T-cell (primary cell): Measurements from ENCODE around the gene EIF4G3. TPM values are rescaled to one million over a fixed set of nuclear protein-coding genes. Genes with fewer than 3 reads are reported as not detected.
"Not testable (repeated sequence)": the region's sequence is repeated elsewhere in the genome, so short reads cannot be mapped to it uniquely, and the experiment has no call there.

ENCODE experiments used
- ATAC-seq, 4 experiments: fragments of 200-7000 bp in 3 of 4; fragments of 150-1000 bp in 1 of 4; cut with Tn5 transposase; replicated peaks in 1 of 4; 1 replicate in 3 of 4; 2 replicates in 1 of 4; pipeline ENCODE4 v1.10.0; 2021; ENCODE audit warnings: moderate library complexity in 3 of 4, mild to moderate bottlenecking in 2 of 4, moderate number of reproducible peaks in 1 of 4
- CTCF ChIA-PET, 2 donors: fragments of 300-600 bp; sonication (Branson Sonifier 250); formaldehyde crosslinking; loops; one replicate each; lab custom pipeline; 2022; ENCODE audit warnings: antibody characterized with exemption in 2 of 2; lab: Charles Lee
- POLR2A ChIA-PET, 2 donors: fragments of 300-600 bp; sonication (Branson Sonifier 250); formaldehyde crosslinking; loops; one replicate each; lab custom pipeline; 2022; ENCODE audit warnings: antibody characterized with exemption in 2 of 2; lab: Charles Lee
- DNase-seq, 35 experiments: peaks; one replicate each; pipeline versions ENCODE4 v3.0.0 to v3.0.0-alpha.2; 2013 to 2023
- H3K27ac ChIP-seq: one replicate; pipeline ENCODE4 v1.5.1; 2013; ENCODE audit warnings: low read length
- H3K27me3 ChIP-seq, 2 experiments: replicated peaks in 1 of 2; 1 replicate in 1 of 2; 2 replicates in 1 of 2; pipeline versions ENCODE4 v1.6.1 to v1.7.0; 2013; ENCODE audit warnings: low read length in 1 of 2, mixed read lengths in 1 of 2; ENCODE audit not compliant: control insufficient read depth in 2 of 2, insufficient read depth in 2 of 2; ENCODE audit errors: extremely low read depth in 1 of 2
- H3K36me3 ChIP-seq, 2 donors: 1 replicate in 1 of 2; 2 replicates in 1 of 2; pipeline versions ENCODE4 v1.6.1 to v1.7.0; 2013; ENCODE audit warnings: low read length in 1 of 2; ENCODE audit not compliant: control insufficient read depth in 2 of 2, insufficient read depth in 1 of 2; ENCODE audit errors: extremely low read depth in 1 of 2
- H3K4me1 ChIP-seq, 2 experiments: 1 replicate in 1 of 2; 2 replicates in 1 of 2; pipeline versions ENCODE4 v1.6.1 to v1.7.0; 2013; ENCODE audit warnings: low read length in 2 of 2, mixed read lengths in 1 of 2; ENCODE audit not compliant: insufficient read depth in 2 of 2, control insufficient read depth in 1 of 2; ENCODE audit errors: extremely low read depth in 1 of 2
- H3K4me3 ChIP-seq, 2 donors: 1 replicate in 1 of 2; 2 replicates in 1 of 2; pipeline versions ENCODE4 v1.5.1 to v1.7.0; 2013; ENCODE audit warnings: mild to moderate bottlenecking in 2 of 2, low read length in 1 of 2, moderate library complexity in 1 of 2; ENCODE audit not compliant: control insufficient read depth in 1 of 2; ENCODE audit errors: extremely low read depth in 1 of 2
- H3K9me3 ChIP-seq: 2 replicates; pipeline ENCODE4 v1.7.0; 2013
- H3K27ac Mint-ChIP-seq, 2 donors: one replicate each; pipeline ENCODE4 v1.8.0; 2020 to 2021; ENCODE audit warnings: mild to moderate bottlenecking in 2 of 2, mixed read lengths in 2 of 2
- H3K27me3 Mint-ChIP-seq, 2 donors: one replicate each; pipeline ENCODE4 v1.8.0; 2021 to 2022; ENCODE audit warnings: mixed read lengths in 2 of 2
- H3K36me3 Mint-ChIP-seq: one replicate; pipeline ENCODE4 v1.8.0; 2021; ENCODE audit warnings: mixed read lengths
- H3K4me1 Mint-ChIP-seq, 3 donors: one replicate each; pipeline ENCODE4 v1.8.0; 2020 to 2022; ENCODE audit warnings: mixed read lengths in 3 of 3, mild to moderate bottlenecking in 1 of 3
- H3K4me3 Mint-ChIP-seq, 3 donors: one replicate each; pipeline ENCODE4 v1.8.0; 2020 to 2022; ENCODE audit warnings: mild to moderate bottlenecking in 3 of 3, mixed read lengths in 3 of 3, moderate library complexity in 3 of 3
- H3K9me3 Mint-ChIP-seq, 3 donors: one replicate each; pipeline ENCODE4 v1.8.0; 2020 to 2022; ENCODE audit warnings: mixed read lengths in 3 of 3
- WGBS: methylation state at CpG from one replicate; pipeline ENCODE4 v1.1.5; 2013; ENCODE audit warnings: missing lambda C conversion rate; ENCODE audit not compliant: insufficient coverage; 5-methylcytosine and 5-hydroxymethylcytosine counted together
- total RNA-seq, 35 experiments: library from RNA in 6 of 35; stranded (reverse) in 6 of 35; fragments of 120-200 nt in 1 of 35; gene quantifications; one replicate each; pipeline versions ENCODE4 v1.2.1 to v1.2.4 and lab custom pipeline; 2013 to 2026

Gene EIF4G3
- total RNA-seq, 5 donors from 2014 or later (not counting 1 experiment from before 2014, with no cell fraction given), result 16.8 to 34.1 (median 20.8) TPM

DNA sequence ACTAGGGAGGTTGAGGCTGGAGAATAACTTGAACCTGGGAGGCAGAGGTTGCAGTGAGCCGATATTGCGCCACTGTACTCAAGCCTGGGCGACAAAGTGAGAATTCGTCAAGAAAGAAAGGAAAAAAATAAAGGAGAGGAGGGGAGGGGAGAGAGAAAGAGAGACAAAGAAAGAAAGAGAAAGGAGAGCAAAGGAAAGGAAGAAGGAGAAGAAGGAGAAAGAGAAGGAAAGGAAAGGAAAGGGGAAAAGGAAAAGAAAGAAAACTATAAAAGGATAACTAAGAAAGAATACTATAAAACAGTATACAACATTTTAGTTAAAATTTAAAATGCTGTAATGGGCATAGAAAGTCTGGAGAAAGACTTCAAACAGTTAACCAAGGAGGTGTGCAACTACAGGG lies 33.6 kb downstream of the EIF4G3 start:
- no peak overlapping the region for H3K27ac Mint-ChIP-seq
- H3K36me3 Mint-ChIP-seq, result peaks cover 7% of the 10 kb centered on the region
- peaks cover 0 to 4% (median under 1%) of the 10 kb centered on the region in 3 donors for H3K4me1 Mint-ChIP-seq
- H3K9me3 ChIP-seq, result no peaks in the 10 kb centered on the region
- ATAC-seq (no peak), DNase-seq (no peak)
- H3K27me3 Mint-ChIP-seq, result no peaks in the 10 kb centered on the region
- POLR2A ChIA-PET, result interaction anchor here in 1 of 2 donors (0.8 kb wide), 1 partner anchor 53 kb away, joined by 9 read pairs; no protein-coding TSS in a partner anchor
- H3K27ac ChIP-seq, result no peak overlapping the region
- WGBS, result 97% methylated on average over 3 of the region's 4 CpGs
- H3K4me1 ChIP-seq, result no peaks in the 10 kb centered on the region
- no peaks in the 10 kb centered on the region for H3K9me3 Mint-ChIP-seq
- no peak overlapping the region for H3K4me3 Mint-ChIP-seq
- H3K27me3 ChIP-seq, result no peaks in the 10 kb centered on the region
- H3K36me3 ChIP-seq, result peaks cover 3 to 8% of the 10 kb centered on the region in 2 donors
- no peak overlapping the region for H3K4me3 ChIP-seq
- CTCF ChIA-PET, result interaction anchor here in 1 of 2 donors (0.6 kb wide), 1 partner anchor 1491 kb away, joined by 3 read pairs; no protein-coding TSS in a partner anchor

DNA sequence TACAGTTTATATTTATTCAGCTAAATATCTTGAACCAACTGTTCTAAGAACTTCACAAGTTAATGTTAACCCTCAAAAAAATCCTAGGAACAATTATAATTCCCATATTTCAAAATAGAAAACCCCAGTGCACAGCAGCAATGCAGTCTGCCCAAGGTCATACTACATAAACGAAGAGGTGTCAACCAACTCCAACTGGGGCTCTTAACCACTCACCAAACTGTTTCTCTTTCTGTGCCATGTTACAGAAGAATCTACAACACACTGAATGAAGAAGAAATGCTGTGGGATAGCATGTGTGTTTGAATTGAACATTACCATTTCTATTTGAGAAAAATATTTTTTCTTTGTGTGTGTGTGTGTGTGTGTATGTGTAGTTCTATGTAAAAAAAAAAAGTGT lies 35.7 kb downstream of the EIF4G3 start:
- H3K4me3 Mint-ChIP-seq, result no peak overlapping the region
- Histone ChIP-seq H3K9me3 (no peaks in the 10 kb centered on the region), H3K4me1 (no peaks in the 10 kb centered on the region), H3K27ac (no peak overlapping the region), H3K36me3 (peaks cover 0 to 4% of the 10 kb centered on the region in 2 donors), H3K27me3 (no peaks in the 10 kb centered on the region), H3K4me3 (no peak overlapping the region)
- ChIA-PET CTCF (no interaction called here), POLR2A (no interaction called here)
- DNase-seq (no peak), ATAC-seq (no peak)
- no peak overlapping the region for H3K27ac Mint-ChIP-seq
- H3K9me3 Mint-ChIP-seq, result no peaks in the 10 kb centered on the region
- peaks cover 11% of the 10 kb centered on the region for H3K36me3 Mint-ChIP-seq
- no peaks in the 10 kb centered on the region for H3K27me3 Mint-ChIP-seq
- peaks cover 0 to 7% (median 2%) of the 10 kb centered on the region in 3 donors for H3K4me1 Mint-ChIP-seq
- no CpG with 5 or more reads among the region's 1 CpG for WGBS

DNA sequence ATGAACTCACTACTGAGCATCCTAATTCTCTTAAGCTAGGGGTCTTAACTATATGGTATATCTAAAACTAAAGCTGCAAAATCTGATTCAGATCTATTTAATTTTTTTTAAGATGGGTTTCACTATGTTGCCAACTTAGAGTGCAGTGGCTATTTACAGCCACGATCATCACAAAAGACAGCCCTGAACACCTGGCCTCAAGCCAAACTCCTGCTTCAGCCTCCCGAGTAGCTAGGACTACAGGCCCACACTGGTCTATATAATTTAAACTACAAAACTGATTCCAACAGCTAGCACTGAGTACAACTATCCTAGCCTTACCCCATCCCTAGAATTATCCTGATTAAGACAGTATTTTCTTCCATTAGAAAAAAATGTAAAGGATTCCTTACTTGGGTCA lies 37.1 kb downstream of the EIF4G3 start:
- no peak overlapping the region for H3K4me3 Mint-ChIP-seq
- WGBS, result 100% methylated on average over 1 of the region's 2 CpGs
- peaks cover 0 to 4% of the 10 kb centered on the region in 2 donors for H3K36me3 ChIP-seq
- no peaks in the 10 kb centered on the region for H3K27me3 Mint-ChIP-seq
- H3K4me3 ChIP-seq, result no peak overlapping the region
- no peak for DNase-seq
- H3K36me3 Mint-ChIP-seq, result peaks cover 15% of the 10 kb centered on the region
- H3K27ac Mint-ChIP-seq, result no peak overlapping the region
- CTCF ChIA-PET, result no interaction called here
- H3K27me3 ChIP-seq, result no peaks in the 10 kb centered on the region
- H3K9me3 ChIP-seq, result no peaks in the 10 kb centered on the region
- peaks cover 0 to 7% (median 2%) of the 10 kb centered on the region in 3 donors for H3K4me1 Mint-ChIP-seq
- ATAC-seq, result no peak
- H3K9me3 Mint-ChIP-seq, result no peaks in the 10 kb centered on the region
- no peaks in the 10 kb centered on the region for H3K4me1 ChIP-seq
- no peak overlapping the region for H3K27ac ChIP-seq
- POLR2A ChIA-PET, result no interaction called here

DNA sequence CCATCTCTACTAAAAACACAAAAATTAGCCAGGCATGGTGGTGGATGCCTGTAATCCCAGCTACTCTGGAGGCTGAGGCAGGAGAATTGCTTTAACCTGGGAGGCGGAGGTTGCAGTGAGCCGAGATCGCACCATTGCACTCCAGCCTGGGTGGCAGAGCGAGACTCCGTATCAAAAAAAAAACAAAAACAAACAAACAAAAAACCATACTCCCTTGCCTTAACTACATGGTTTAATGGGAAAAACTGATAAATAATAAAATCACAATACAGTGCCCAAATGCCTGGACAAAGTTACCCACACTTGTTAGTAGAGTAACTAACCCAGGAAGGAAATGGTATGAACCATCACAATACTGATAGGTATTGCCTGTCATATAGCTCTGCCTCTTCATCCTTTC lies 40.4 kb downstream of the EIF4G3 start:
- H3K27ac ChIP-seq, H3K9me3 ChIP-seq, H3K27me3 ChIP-seq, H3K4me3 ChIP-seq, H3K27ac Mint-ChIP-seq, DNase-seq, H3K36me3 ChIP-seq, H3K4me1 Mint-ChIP-seq, H3K4me1 ChIP-seq, H3K4me3 Mint-ChIP-seq, POLR2A ChIA-PET, ATAC-seq, H3K9me3 Mint-ChIP-seq, H3K27me3 Mint-ChIP-seq, CTCF ChIA-PET: not testable (repeated sequence)
- no CpG with 5 or more reads among the region's 5 CpGs for WGBS
- H3K36me3 Mint-ChIP-seq, result peaks cover 17% of the 10 kb centered on the region

DNA sequence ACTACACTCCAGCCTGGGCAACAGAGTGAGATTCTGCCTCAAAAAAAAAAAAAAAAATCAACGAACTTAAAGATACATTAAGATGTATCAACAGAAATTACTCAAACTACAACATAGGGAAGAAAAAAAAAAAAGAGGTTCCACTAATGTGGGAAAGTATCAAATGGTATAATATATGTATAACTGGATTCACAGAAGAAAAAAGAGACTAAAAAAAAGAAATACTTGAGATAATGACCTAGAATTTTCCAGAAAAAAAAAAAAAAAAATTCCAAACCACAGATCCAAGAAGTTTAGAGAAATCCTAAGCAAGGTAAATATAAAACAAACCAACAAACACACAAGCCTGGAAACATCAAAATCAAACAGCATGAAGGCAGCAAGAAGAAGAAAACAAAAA lies 45.5 kb downstream of the EIF4G3 start:
- H3K36me3 ChIP-seq, result peaks cover 0 to 3% of the 10 kb centered on the region in 2 donors
- H3K9me3 ChIP-seq, result no peaks in the 10 kb centered on the region
- H3K4me3 Mint-ChIP-seq, result no peak overlapping the region
- ChIA-PET CTCF (no interaction called here), POLR2A (no interaction called here)
- H3K27me3 ChIP-seq, result no peaks in the 10 kb centered on the region
- peaks cover 25% of the 10 kb centered on the region for H3K36me3 Mint-ChIP-seq
- no peaks in the 10 kb centered on the region for H3K27me3 Mint-ChIP-seq
- no peaks in the 10 kb centered on the region for H3K9me3 Mint-ChIP-seq
- DNase-seq, result no peak
- ATAC-seq, result no peak
- H3K27ac Mint-ChIP-seq, result no peak overlapping the region
- no peak overlapping the region for H3K27ac ChIP-seq
- no peak overlapping the region for H3K4me3 ChIP-seq
- H3K4me1 ChIP-seq, result no peaks in the 10 kb centered on the region
- no CpG with 5 or more reads among the region's 1 CpG for WGBS
- H3K4me1 Mint-ChIP-seq, result no peaks in the 10 kb centered on the region

DNA sequence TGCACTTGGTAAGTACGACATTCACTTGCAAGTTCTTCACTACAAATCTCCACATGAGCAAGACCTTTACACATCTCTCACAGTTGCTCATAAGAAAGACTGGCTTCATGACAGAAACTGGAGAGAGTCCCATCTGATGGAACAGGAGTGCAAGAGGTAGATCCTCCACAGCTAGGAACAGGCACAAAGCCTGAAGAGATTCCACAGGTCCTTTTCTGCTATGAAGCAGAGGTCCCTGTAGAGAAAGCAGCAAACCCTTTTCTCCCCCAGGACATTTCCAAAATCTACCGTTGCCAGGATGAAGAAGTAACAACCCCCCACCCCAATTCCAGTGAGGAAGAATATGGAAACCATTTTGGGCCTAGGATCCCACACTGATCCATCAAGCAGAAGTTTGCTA lies 47.3 kb downstream of the EIF4G3 start:
- POLR2A ChIA-PET, result no interaction called here
- Mint-ChIP-seq H3K9me3 (no peaks in the 10 kb centered on the region), H3K27me3 (no peaks in the 10 kb centered on the region), H3K36me3 (peaks cover 21% of the 10 kb centered on the region), H3K4me3 (no peak overlapping the region), H3K4me1 (no peaks in the 10 kb centered on the region), H3K27ac (no peak overlapping the region)
- Histone ChIP-seq H3K36me3 (peaks cover under 1 to 3% of the 10 kb centered on the region in 2 donors), H3K27ac (no peak overlapping the region), H3K9me3 (no peaks in the 10 kb centered on the region), H3K4me1 (no peaks in the 10 kb centered on the region), H3K27me3 (no peaks in the 10 kb centered on the region), H3K4me3 (no peak overlapping the region)
- CTCF ChIA-PET, result no interaction called here
- no CpG with 5 or more reads among the region's 2 CpGs for WGBS
- ATAC-seq (no peak), DNase-seq (no peak)

DNA sequence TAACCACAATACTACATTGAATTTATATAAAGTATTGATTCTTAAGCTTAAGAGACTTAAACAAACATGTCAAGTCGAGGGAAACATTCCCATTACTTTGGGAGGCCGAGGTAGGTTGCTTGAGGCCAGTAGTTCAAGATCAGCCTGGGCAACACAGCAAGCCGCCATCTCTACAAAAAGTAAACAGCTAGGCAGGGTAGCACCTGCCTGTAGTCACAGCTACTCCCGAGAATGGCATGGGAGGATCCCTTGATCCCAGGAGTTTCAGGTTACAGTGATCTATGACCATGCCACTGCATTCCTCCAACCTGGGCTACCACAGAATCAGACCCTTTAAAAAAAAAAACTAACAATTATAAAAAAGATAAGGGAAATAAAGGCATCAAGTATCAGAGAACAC lies 50.4 kb downstream of the EIF4G3 start:
- WGBS, result 96% methylated on average over 4 of the region's 4 CpGs
- Mint-ChIP-seq H3K36me3 (peaks cover 20% of the 10 kb centered on the region), H3K9me3 (no peaks in the 10 kb centered on the region), H3K27ac (no peak overlapping the region), H3K4me1 (no peaks in the 10 kb centered on the region), H3K27me3 (no peaks in the 10 kb centered on the region), H3K4me3 (no peak overlapping the region)
- no peaks in the 10 kb centered on the region for H3K27me3 ChIP-seq
- no peaks in the 10 kb centered on the region for H3K4me1 ChIP-seq
- H3K4me3 ChIP-seq, result no peak overlapping the region
- H3K36me3 ChIP-seq, result peaks cover 3 to 7% of the 10 kb centered on the region in 2 donors
- ChIA-PET CTCF (no interaction called here), POLR2A (interaction anchor here in 1 of 2 donors (0.6 kb wide), 2 partner anchors 78 to 378 kb away, joined by 3 to 4 read pairs; no protein-coding TSS in a partner anchor)
- no peaks in the 10 kb centered on the region for H3K9me3 ChIP-seq
- ATAC-seq, result no peak
- no peak for DNase-seq
- H3K27ac ChIP-seq, result no peak overlapping the region
